Brain microvascular endothelial cell (primary cell): ENCODE measurements around the gene DMTF1.

Experiments used
- DNase-seq: peaks from one replicate; pipeline ENCODE4 v3.0.0-alpha.2; 2020
- H3K27ac ChIP-seq: fragments of 250-450 bp; sonication (Bioruptor Pico); 2 replicates; pipeline ENCODE4 v1.5.1; 2020; ENCODE audit warnings: mild to moderate bottlenecking, moderate library complexity
- H3K27me3 ChIP-seq: fragments of 250-450 bp; sonication (Bioruptor Pico); replicated peaks from 2 replicates; pipeline ENCODE4 v1.5.1; 2020; ENCODE audit warnings: mild to moderate bottlenecking
- H3K36me3 ChIP-seq: fragments of 250-450 bp; sonication (Bioruptor Pico); replicated peaks from 2 replicates; pipeline ENCODE4 v1.5.1; 2020; ENCODE audit warnings: mild to moderate bottlenecking
- H3K4me3 ChIP-seq: 2 replicates; pipeline ENCODE4 v1.5.1; 2011; ENCODE audit warnings: low read depth, mild to moderate bottlenecking, control low read depth, low read length, moderate library complexity
- CTCF ChIP-seq: IDR thresholded peaks from 2 replicates; pipeline ENCODE4 v1.5.1; 2011; ENCODE audit warnings: low read depth, mild to moderate bottlenecking, moderate library complexity, low read length, control low read depth, inconsistent platforms; ENCODE audit errors: missing control alignments
- in situ Hi-C: cut with HindIII; loops from 2 replicates; pipeline ENCODE4 v1.10.0; 2017; ENCODE audit warnings: low sequenced_read_pairs, low pct_ligation_motif_present

DMTF1 gene

DNA sequence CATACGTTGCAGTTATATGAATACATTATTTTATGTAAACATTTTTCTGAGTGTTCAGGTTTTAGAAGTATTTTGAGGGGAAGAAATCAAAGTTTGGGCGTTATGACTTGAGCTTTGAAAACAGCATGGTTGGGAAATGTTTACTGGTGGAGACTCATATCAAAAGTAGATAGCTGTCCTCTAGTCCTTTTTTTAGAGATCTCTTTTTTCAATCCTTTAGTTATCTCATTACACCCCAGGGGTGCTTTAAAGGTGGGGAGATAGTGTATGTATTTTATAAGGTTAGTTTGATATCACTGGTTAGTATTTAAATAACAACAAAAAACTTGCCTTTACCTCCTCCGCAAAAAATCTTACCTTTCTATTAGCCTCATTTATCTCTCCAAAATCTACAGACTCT is 2.3 kb downstream of the DMTF1 start:
- TF ChIP-seq CTCF: no peak
- H3K27me3 ChIP-seq: no peaks in the 10 kb centered on the region
- in situ Hi-C loops: no loop called here
- no peak overlapping the region for H3K27ac ChIP-seq
- peak overlapping the region; percentile 83 for H3K4me3 ChIP-seq
- DNase-seq: no peak
- H3K36me3 ChIP-seq: no peaks in the 10 kb centered on the region

DNA sequence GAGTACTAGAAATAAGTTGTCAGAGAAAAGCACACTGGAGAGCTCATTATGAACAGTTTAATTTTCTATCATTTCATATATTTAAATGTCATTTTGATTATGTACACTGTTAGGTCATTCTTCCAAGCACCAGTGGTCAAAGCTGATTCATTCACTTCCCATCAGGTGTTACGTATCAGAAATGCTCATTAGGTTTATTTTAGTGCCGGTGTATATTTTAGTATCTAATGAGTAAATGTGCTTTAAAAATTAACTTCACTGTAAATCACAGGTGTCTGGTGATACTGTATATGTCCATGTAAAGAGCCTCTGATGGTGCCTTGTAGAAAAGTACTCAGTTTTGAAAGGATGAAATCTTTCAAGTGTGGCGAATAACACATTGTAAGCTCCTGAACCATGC is 3.5 kb downstream of the DMTF1 start:
- in situ Hi-C loops: no loop called here
- DNase-seq: no peak
- Histone ChIP-seq H3K27me3 (no peaks in the 10 kb centered on the region), H3K4me3 (no peak overlapping the region), H3K36me3 (no peaks in the 10 kb centered on the region), H3K27ac (peak overlapping the region; percentile 6)
- TF ChIP-seq CTCF: no peak

- DNase-seq: no peak
- Histone ChIP-seq H3K27ac (no peak overlapping the region), H3K36me3 (no peaks in the 10 kb centered on the region), H3K27me3 (no peaks in the 10 kb centered on the region), H3K4me3 (no peak overlapping the region)
- in situ Hi-C loops: no loop called here
- no peak for TF ChIP-seq CTCF
Measured at GRCh38 chr7:87156709-87157108, 4.5 kb downstream of the DMTF1 start.

DNA sequence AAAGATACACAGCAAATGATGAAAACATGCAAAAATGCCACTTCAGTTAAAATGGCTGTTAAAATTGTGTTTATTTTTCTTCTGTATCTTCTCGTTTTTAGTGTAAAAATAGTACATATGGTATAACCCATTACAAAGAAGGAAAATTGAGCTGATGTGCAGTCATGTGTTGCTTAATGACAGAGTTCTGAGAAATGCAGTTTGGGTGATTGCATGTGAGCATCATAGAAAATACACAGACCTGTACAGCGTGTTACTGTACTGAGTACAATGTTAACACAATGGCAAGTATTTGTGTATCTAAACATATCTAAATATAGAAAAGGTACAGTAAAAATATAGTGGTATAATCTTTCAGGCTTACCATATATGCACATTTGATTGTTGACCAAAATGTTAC is 7.3 kb downstream of the DMTF1 start:
- peaks cover 10% of the 10 kb centered on the region for H3K36me3 ChIP-seq
- no peak for DNase-seq
- no peak overlapping the region for H3K27ac ChIP-seq
- no peak for TF ChIP-seq CTCF
- no peaks in the 10 kb centered on the region for H3K27me3 ChIP-seq
- H3K4me3 ChIP-seq: no peak overlapping the region
- in situ Hi-C loops: no loop called here

- Histone ChIP-seq H3K4me3 (no peak overlapping the region), H3K27me3 (no peaks in the 10 kb centered on the region), H3K36me3 (peaks cover 56% of the 10 kb centered on the region), H3K27ac (no peak overlapping the region)
- no peak for TF ChIP-seq CTCF
- in situ Hi-C loops: no loop called here
- DNase-seq: no peak
Measured at GRCh38 chr7:87164433-87164832, 12.2 kb downstream of the DMTF1 start.

- in situ Hi-C loops: no loop called here
- no peaks in the 10 kb centered on the region for H3K27me3 ChIP-seq
- no peak for DNase-seq
- no peak overlapping the region for H3K4me3 ChIP-seq
- no peak overlapping the region for H3K27ac ChIP-seq
- peaks cover 77% of the 10 kb centered on the region for H3K36me3 ChIP-seq
- no peak for TF ChIP-seq CTCF
Measured at GRCh38 chr7:87170828-87171227, 18.6 kb downstream of the DMTF1 start.
